ENCODE measurements around the gene ETV4.

The ETV4 gene

GRCh38 chr17:43573579-43574321 is 27.6 kb upstream of the ETV4 start:
- no peak overlapping the region for H3K4me2 ChIP-seq (ENCODE audit: low read length)
- H3K27ac ChIP-seq (ENCODE audit: low read depth, low read length, poor library complexity, severe bottlenecking): no peak overlapping the region
- 0 out of 2 replicates have a peak, but pooled peaks cover 7% of the 10 kb centered on the region for H3K27me3 ChIP-seq (ENCODE audit: insufficient read depth, low read length)
- no peaks in the 10 kb centered on the region for H3K4me1 ChIP-seq (ENCODE audit: insufficient read depth, low read length, severe bottlenecking)
- no peaks in the 10 kb centered on the region for H3K9me2 ChIP-seq (ENCODE audit: low read depth, low read length)
- no peak overlapping the region for H3K9ac ChIP-seq (ENCODE audit: low read length)
- TF ChIP-seq CTCF (IDR thresholded peaks at IDR 0.05; ENCODE audit: low read length) (no peak), EZH2 (IDR thresholded peaks at IDR 0.05; ENCODE audit: borderline replicate concordance, low read length) (no peak)
- H3K4me3 ChIP-seq (ENCODE audit: low read depth, low read length, poor library complexity, severe bottlenecking): no peak overlapping the region
- H3K36me3 ChIP-seq (ENCODE audit: insufficient read depth, low read length): no peaks in the 10 kb centered on the region
- no peaks in the 10 kb centered on the region for H3K79me2 ChIP-seq (ENCODE audit: insufficient read depth, low read length)
- H2AFZ ChIP-seq (ENCODE audit: low read length): no peak overlapping the region
- H3K9me3 ChIP-seq (ENCODE audit: low read length): no peaks in the 10 kb centered on the region
- H4K20me1 ChIP-seq (ENCODE audit: insufficient read depth, low read length): no peaks in the 10 kb centered on the region
- H3F3A ChIP-seq (ENCODE audit: insufficient read depth, low read length): no peaks in the 10 kb centered on the region

GRCh38 chr17:43572368-43572980 is 26.3 kb upstream of the ETV4 start:
- Histone ChIP-seq H3K36me3 (ENCODE audit: insufficient read depth, low read length) (no peaks in the 10 kb centered on the region), H3K79me2 (ENCODE audit: insufficient read depth, low read length) (no peaks in the 10 kb centered on the region), H3K4me2 (ENCODE audit: low read length) (no peak overlapping the region), H4K20me1 (ENCODE audit: insufficient read depth, low read length) (no peaks in the 10 kb centered on the region), H3K4me3 (ENCODE audit: low read depth, low read length, poor library complexity, severe bottlenecking) (no peak overlapping the region), H3K9me3 (ENCODE audit: low read length) (no peaks in the 10 kb centered on the region), H3K27ac (ENCODE audit: low read depth, low read length, poor library complexity, severe bottlenecking) (no peak overlapping the region), H3K4me1 (ENCODE audit: insufficient read depth, low read length, severe bottlenecking) (no peaks in the 10 kb centered on the region), H3K27me3 (ENCODE audit: insufficient read depth, low read length) (0 out of 2 replicates have a peak, but pooled peaks cover 7% of the 10 kb centered on the region), H2AFZ (ENCODE audit: low read length) (no peak overlapping the region), H3K9me2 (ENCODE audit: low read depth, low read length) (no peaks in the 10 kb centered on the region), H3K9ac (ENCODE audit: low read length) (no peak overlapping the region), H3F3A (ENCODE audit: insufficient read depth, low read length) (no peaks in the 10 kb centered on the region)
- TF ChIP-seq CTCF (IDR thresholded peaks at IDR 0.05; ENCODE audit: low read length) (no peak), EZH2 (IDR thresholded peaks at IDR 0.05; ENCODE audit: borderline replicate concordance, low read length) (no peak)

- Histone ChIP-seq H4K20me1 (ENCODE audit: insufficient read depth, low read length) (no peaks in the 10 kb centered on the region), H3K9me3 (ENCODE audit: low read length) (no peaks in the 10 kb centered on the region), H3K4me2 (ENCODE audit: low read length) (no peak overlapping the region), H3K9ac (ENCODE audit: low read length) (no peak overlapping the region), H3K79me2 (ENCODE audit: insufficient read depth, low read length) (no peaks in the 10 kb centered on the region), H3K4me1 (ENCODE audit: insufficient read depth, low read length, severe bottlenecking) (no peaks in the 10 kb centered on the region), H3F3A (ENCODE audit: insufficient read depth, low read length) (no peaks in the 10 kb centered on the region), H2AFZ (ENCODE audit: low read length) (no peak overlapping the region), H3K36me3 (ENCODE audit: insufficient read depth, low read length) (no peaks in the 10 kb centered on the region), H3K9me2 (ENCODE audit: low read depth, low read length) (no peaks in the 10 kb centered on the region), H3K4me3 (ENCODE audit: low read depth, low read length, poor library complexity, severe bottlenecking) (no peak overlapping the region), H3K27me3 (ENCODE audit: insufficient read depth, low read length) (0 out of 2 replicates have a peak, but pooled peaks cover 7% of the 10 kb centered on the region), H3K27ac (ENCODE audit: low read depth, low read length, poor library complexity, severe bottlenecking) (no peak overlapping the region)
- TF ChIP-seq EZH2 (IDR thresholded peaks at IDR 0.05; ENCODE audit: borderline replicate concordance, low read length) (no peak), CTCF (IDR thresholded peaks at IDR 0.05; ENCODE audit: low read length) (no peak)
These were observed 24.4 kb upstream of the ETV4 start for GRCh38 chr17:43570518-43570928.

Measured in OCI-LY1 (cell line).